ENCODE measurements around the gene POFUT2. TPM values are rescaled to one million over a fixed set of nuclear protein-coding genes. Genes with fewer than 3 reads are reported as not detected.
A peak's percentile ranks its signal among the peaks of the same experiment; 100 is the strongest.

POFUT2 gene
- total RNA-seq, 4 donors from 2014 or later = 29.9 to 79.3 (median 33.3) TPM

GRCh38 chr21:45281411-45282282 lies 6.0 kb downstream of the POFUT2 start:
- Histone ChIP-seq H3K4me3 (no peak overlapping the region), H3K36me3 (peaks cover 0 to 65% (median 17%) of the 10 kb centered on the region in 4 donors), H3K9me3 (no peaks in the 10 kb centered on the region), H3K4me1 (peaks cover 1 to 5% (median 3%) of the 10 kb centered on the region in 4 donors), H3K27me3 (no peaks in the 10 kb centered on the region), H3K27ac (no peak overlapping the region)
- in situ Hi-C loops (cut with MboI; ENCODE audit: low pct_ligation_motif_present in 1 of 4, low pct_unique_long_range_greater_than_20kb in 1 of 4, low sequenced_read_pairs in 3 of 4) = loop anchor here in 2 of 4 donors (25.0 kb wide), 2 partner anchors 156 to 181 kb away; no protein-coding TSS in a partner anchor
- DNase-seq = peak; percentile 6
- intact Hi-C loops (cut with DNase I; ENCODE audit: low total_unique reads) = loop anchor here (2.0 kb wide), 1 partner anchor 27 kb away; no protein-coding TSS in a partner anchor
- TF ChIP-seq EP300 (IDR thresholded peaks at IDR 0.05; ENCODE audit: low read depth) (no peak), CTCF (IDR thresholded peaks at IDR 0.05) (no peak), POLR2A (IDR thresholded peaks at IDR 0.05) (no peak), POLR2AphosphoS5 (IDR thresholded peaks at IDR 0.05) (no peak)
- 95% methylated on average over 26 of the region's 32 CpGs; no CpG with 5 or more reads in 1 of the 2 donors for WGBS, 2 donors (ENCODE audit: low coverage in 1 of 2)

DNA sequence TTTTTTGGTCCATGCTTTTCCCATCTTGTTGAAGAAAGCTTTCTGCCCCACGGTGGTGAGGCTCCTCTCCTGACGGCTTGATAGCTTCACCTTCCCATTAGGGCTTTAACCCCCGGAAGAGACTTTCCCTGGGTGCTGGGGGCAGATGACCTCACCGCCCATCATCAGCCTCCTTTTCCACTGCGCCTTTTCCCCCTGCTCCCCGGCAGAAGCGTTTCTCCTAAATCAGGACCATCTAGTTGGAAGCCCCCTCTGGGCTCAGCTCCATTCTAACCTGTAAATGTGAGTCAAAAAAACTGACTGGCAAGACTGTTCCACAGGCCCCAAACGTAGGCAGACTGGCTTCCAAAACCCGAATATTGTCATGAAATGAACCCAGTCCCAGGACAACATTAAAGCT lies 6.7 kb downstream of the POFUT2 start:
- no peak for TF ChIP-seq POLR2AphosphoS5 (IDR thresholded peaks at IDR 0.05)
- no peak for TF ChIP-seq POLR2A (IDR thresholded peaks at IDR 0.05)
- TF ChIP-seq EP300 (IDR thresholded peaks at IDR 0.05; ENCODE audit: low read depth) = no peak
- TF ChIP-seq CTCF (IDR thresholded peaks at IDR 0.05) = no peak
- WGBS, 2 donors (ENCODE audit: low coverage in 1 of 2) = 88 to 93% methylated on average over 4 to 9 of the region's 9 CpGs
- intact Hi-C loops (cut with DNase I; ENCODE audit: low total_unique reads) = no loop called here
- Histone ChIP-seq H3K27me3 (no peaks in the 10 kb centered on the region), H3K36me3 (peaks cover 0 to 65% (median 20%) of the 10 kb centered on the region in 4 donors), H3K4me1 (no peaks in the 10 kb centered on the region), H3K9me3 (no peaks in the 10 kb centered on the region), H3K27ac (no peak overlapping the region), H3K4me3 (no peak overlapping the region)
- no peak for DNase-seq
- in situ Hi-C loops (cut with MboI; ENCODE audit: low pct_ligation_motif_present in 1 of 4, low pct_unique_long_range_greater_than_20kb in 1 of 4, low sequenced_read_pairs in 3 of 4) = loop anchor here in 2 of 4 donors (25.0 kb wide), 2 partner anchors 156 to 181 kb away; no protein-coding TSS in a partner anchor

GRCh38 chr21:45280178-45280821 lies 7.4 kb downstream of the POFUT2 start:
- in situ Hi-C loops (cut with MboI; ENCODE audit: low pct_ligation_motif_present in 1 of 4, low pct_unique_long_range_greater_than_20kb in 1 of 4, low sequenced_read_pairs in 3 of 4) (loop anchor here in 2 of 4 donors (25.0 kb wide), 2 partner anchors 157 to 182 kb away; no protein-coding TSS in a partner anchor), intact Hi-C loops (cut with DNase I; ENCODE audit: low total_unique reads) (no loop called here)
- TF ChIP-seq POLR2AphosphoS5 (IDR thresholded peaks at IDR 0.05) (no peak), EP300 (IDR thresholded peaks at IDR 0.05; ENCODE audit: low read depth) (no peak), POLR2A (IDR thresholded peaks at IDR 0.05) (no peak), CTCF (IDR thresholded peaks at IDR 0.05) (no peak)
- no peaks in the 10 kb centered on the region for H3K27me3 ChIP-seq
- no peak for DNase-seq
- H3K4me1 ChIP-seq = no peaks in the 10 kb centered on the region
- no peak overlapping the region for H3K27ac ChIP-seq
- peaks cover 0 to 63% (median 23%) of the 10 kb centered on the region in 4 donors for H3K36me3 ChIP-seq
- no peaks in the 10 kb centered on the region for H3K9me3 ChIP-seq
- 93 to 97% methylated on average over 24 to 28 of the region's 28 CpGs for WGBS, 2 donors (ENCODE audit: low coverage in 1 of 2)
- no peak overlapping the region for H3K4me3 ChIP-seq
